Stomach (tissue), 9 donors: ENCODE data around the gene PRDM16. TPM values are rescaled to one million over a fixed set of nuclear protein-coding genes. Genes with fewer than 3 reads are reported as not detected.
A peak's percentile ranks its signal among the peaks of the same experiment; 100 is the strongest.

Source experiments
- DNase-seq, 2 donors: peaks; one replicate each; pipeline versions ENCODE4 v3.0.0 to v3.0.0-alpha.2; 2013 to 2019
- H3K27ac ChIP-seq, 5 donors: fragments of 200-600 bp in 4 of 5; sonication (generic) in 4 of 5; one replicate each; pipeline ENCODE4 v1.5.1; 2013 to 2019; ENCODE audit warnings: mild to moderate bottlenecking in 1 of 5, moderate library complexity in 1 of 5
- H3K27me3 ChIP-seq, 3 donors: fragments of 200-600 bp; sonication (generic); one replicate each; pipeline ENCODE4 v1.5.1; 2017 to 2019; ENCODE audit warnings: mixed run types in 1 of 3
- H3K36me3 ChIP-seq, 4 donors: fragments of 200-600 bp; sonication (generic); 1 replicate in 3 of 4; 2 replicates in 1 of 4; pipeline ENCODE4 v1.5.1; 2016 to 2019
- H3K4me1 ChIP-seq, 4 donors: fragments of 200-600 bp; sonication (generic); one replicate each; pipeline ENCODE4 v1.5.1; 2016 to 2019
- H3K4me3 ChIP-seq, 4 donors: fragments of 200-600 bp; sonication (generic) in 3 of 4; one replicate each; pipeline ENCODE4 v1.5.1; 2016 to 2019; ENCODE audit warnings: mild to moderate bottlenecking in 1 of 4
- H3K9me3 ChIP-seq, 4 donors: fragments of 200-600 bp; sonication (generic); one replicate each; pipeline ENCODE4 v1.5.1; 2016 to 2019
- CTCF ChIP-seq, 7 experiments: fragments of 450-650 bp in 4 of 7; fragments of 200-600 bp in 3 of 7; sonication (generic) in 3 of 7; IDR thresholded peaks; one replicate each; pipeline ENCODE4 v1.5.1; 2016 to 2019; ENCODE audit warnings: antibody characterized with exemption in 7 of 7, control low read depth in 2 of 7, mild to moderate bottlenecking in 1 of 7
- EP300 ChIP-seq: sonication (generic); formaldehyde crosslinking; IDR thresholded peaks from one replicate; pipeline ENCODE4 v1.6.1; 2017; ENCODE audit warnings: antibody characterized with exemption
- POLR2A ChIP-seq, 4 donors: fragments of 450-650 bp; IDR thresholded peaks; one replicate each; pipeline ENCODE4 v1.6.1; 2016; ENCODE audit warnings: antibody characterized with exemption in 4 of 4, control low read depth in 2 of 4, mild to moderate bottlenecking in 1 of 4, moderate library complexity in 1 of 4
- POLR2AphosphoS5 ChIP-seq, 3 donors: sonication (generic); formaldehyde crosslinking; IDR thresholded peaks; one replicate each; pipeline ENCODE4 v1.6.1; 2016; ENCODE audit warnings: antibody characterized with exemption in 3 of 3
- WGBS, 5 donors: extraction: QIAGEN DNeasy Blood & Tissue Kit in 3 of 5; methylation state at CpG; one replicate each; pipeline versions ENCODE4 v1.1.5 to v1.1.7; 2013 to 2018; 5-methylcytosine and 5-hydroxymethylcytosine counted together
- intact Hi-C: fragments of 100-400 bp; cut with DNase I; formaldehyde crosslinking; loops from one replicate; pipeline ENCODE4 v1.15.1; 2023; ENCODE audit warnings: low total_unique reads
- polyA plus RNA-seq, 3 donors: library from polyadenylated mRNA; stranded (reverse); fragments of 200-250 nt; gene quantifications; one replicate each; pipeline ENCODE4 v1.2.3, GENCODE V29; 2013
- total RNA-seq, 5 donors: library from RNA; depleted of rRNA; stranded (reverse); fragments of >200 nt; gene quantifications; one replicate each; pipeline versions ENCODE4 v1.1.0 to v1.2.3, GENCODE V29; 2014 to 2016
- donor health status: healthy with polysubstance abuse.
- donor health status: Bipolar disorder and iron deficiency.
- donor health status: healthy.

PRDM16 gene
- total and polyA plus RNA-seq, 8 donors, result 0.29 to 222 (median 15.8) TPM

- H3K27me3 ChIP-seq, result peaks cover 0 to 37% (median 0%) of the 10 kb centered on the region in 3 donors
- no peak overlapping the region for H3K4me3 ChIP-seq
- peak overlapping the region; percentile 86 to 95 (median 87) for H3K27ac ChIP-seq
- DNase-seq, result peak; percentile 58 to 60
- no peaks in the 10 kb centered on the region for H3K36me3 ChIP-seq
- WGBS, 5 donors, result 51 to 73% (median 58%) methylated on average over 26 to 35 of the region's 35 CpGs
- intact Hi-C loops, result no loop called here
- H3K4me1 ChIP-seq, result peaks cover 42 to 80% (median 76%) of the 10 kb centered on the region in 4 donors
- TF ChIP-seq POLR2AphosphoS5 (IDR thresholded peaks at IDR 0.05), result no peak
- TF ChIP-seq CTCF (IDR thresholded peaks at IDR 0.05), result no peak
- no peak for TF ChIP-seq POLR2A (IDR thresholded peaks at IDR 0.05)
- TF ChIP-seq EP300, result no peak
- H3K9me3 ChIP-seq, result no peaks in the 10 kb centered on the region
Observed at GRCh38 chr1:3135744-3136455, 66.9 kb downstream of the PRDM16 start.

GRCh38 chr1:3136532-3136931 is 67.5 kb downstream of the PRDM16 start:
- no peak for TF ChIP-seq CTCF (IDR thresholded peaks at IDR 0.05)
- TF ChIP-seq POLR2A (IDR thresholded peaks at IDR 0.05), result no peak
- TF ChIP-seq POLR2AphosphoS5 (IDR thresholded peaks at IDR 0.05), result no peak
- TF ChIP-seq EP300, result no peak
- intact Hi-C loops, result no loop called here
- Histone ChIP-seq H3K36me3 (no peaks in the 10 kb centered on the region), H3K4me1 (peaks cover 42 to 80% (median 72%) of the 10 kb centered on the region in 4 donors), H3K4me3 (no peak overlapping the region), H3K9me3 (no peaks in the 10 kb centered on the region), H3K27ac (peak overlapping the region in 4 of 5 donors; percentile 86 to 95 (median 87)), H3K27me3 (peaks cover 0 to 43% (median 0%) of the 10 kb centered on the region in 3 donors)
- DNase-seq, result no peak
- 49 to 77% (median 62%) methylated on average over 5 of the region's 5 CpGs for WGBS, 5 donors

- Histone ChIP-seq H3K27me3 (peaks cover 0 to 52% (median 0%) of the 10 kb centered on the region in 3 donors), H3K9me3 (no peaks in the 10 kb centered on the region), H3K4me1 (peaks cover 42 to 79% (median 63%) of the 10 kb centered on the region in 4 donors), H3K27ac (peak overlapping the region in 2 of 5 donors; percentile 9 to 14), H3K36me3 (no peaks in the 10 kb centered on the region), H3K4me3 (no peak overlapping the region)
- TF ChIP-seq CTCF (IDR thresholded peaks at IDR 0.05) (no peak), EP300 (no peak), POLR2AphosphoS5 (IDR thresholded peaks at IDR 0.05) (no peak), POLR2A (IDR thresholded peaks at IDR 0.05) (no peak)
- intact Hi-C loops, result no loop called here
- no peak for DNase-seq
- WGBS, 5 donors, result 80 to 87% (median 87%) methylated on average over 24 to 28 of the region's 28 CpGs
Observed at GRCh38 chr1:3137111-3138100, 68.4 kb downstream of the PRDM16 start.

GRCh38 chr1:3138623-3139151 is 69.7 kb downstream of the PRDM16 start:
- Histone ChIP-seq H3K4me3 (no peak overlapping the region), H3K4me1 (peaks cover 31 to 70% (median 50%) of the 10 kb centered on the region in 4 donors), H3K27me3 (peaks cover 0 to 65% (median 0%) of the 10 kb centered on the region in 3 donors), H3K27ac (peak overlapping the region in 1 of 5 donors; percentile 41), H3K36me3 (no peaks in the 10 kb centered on the region), H3K9me3 (no peaks in the 10 kb centered on the region)
- DNase-seq, result no peak
- TF ChIP-seq CTCF (IDR thresholded peaks at IDR 0.05), result no peak
- TF ChIP-seq EP300, result no peak
- no peak for TF ChIP-seq POLR2A (IDR thresholded peaks at IDR 0.05)
- TF ChIP-seq POLR2AphosphoS5 (IDR thresholded peaks at IDR 0.05), result no peak
- intact Hi-C loops, result no loop called here
- 60 to 82% (median 76%) methylated on average over 9 to 18 of the region's 18 CpGs for WGBS, 5 donors
